ENCODE results near the gene PRR29. TPM values are rescaled to one million over a fixed set of nuclear protein-coding genes. Genes with fewer than 3 reads are reported as not detected.
"Not testable (repeated sequence)": the region's sequence is repeated elsewhere in the genome, so short reads cannot be mapped to it uniquely, and the experiment has no call there.

PRR29 gene
- total RNA-seq, 1 donor from 2014 or later: 0.60 TPM

GRCh38 chr17:63974594-63975192 lies 23.5 kb upstream of the PRR29 start:
- DNase-seq (ENCODE audit: low read depth in 2 of 2): peak; percentile 35 to 61

- DNase-seq (ENCODE audit: low read depth in 2 of 2): no peak
These were observed 22.5 kb upstream of the PRR29 start for GRCh38 chr17:63975541-63976092.

DNA sequence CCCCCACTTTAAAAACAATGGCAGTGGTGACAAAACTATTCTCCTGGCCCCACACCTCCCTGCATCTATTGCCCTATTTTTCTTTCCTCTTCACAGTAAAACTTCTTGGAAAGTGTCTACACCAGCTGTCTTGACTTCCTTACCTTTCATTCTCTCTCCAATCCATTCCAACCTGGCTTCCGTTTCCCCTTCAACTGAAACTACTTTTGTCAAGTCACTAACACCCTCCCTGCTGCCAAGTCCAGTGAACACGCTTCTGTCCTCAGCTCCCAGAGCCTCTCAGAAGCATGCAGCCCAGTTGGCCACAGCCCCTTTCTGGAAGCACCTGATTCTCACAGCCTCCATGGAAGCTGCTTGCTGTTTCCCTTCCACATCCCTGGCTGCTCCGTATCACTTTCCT lies 21.4 kb upstream of the PRR29 start:
- DNase-seq (ENCODE audit: low read depth in 2 of 2): no peak

DNA sequence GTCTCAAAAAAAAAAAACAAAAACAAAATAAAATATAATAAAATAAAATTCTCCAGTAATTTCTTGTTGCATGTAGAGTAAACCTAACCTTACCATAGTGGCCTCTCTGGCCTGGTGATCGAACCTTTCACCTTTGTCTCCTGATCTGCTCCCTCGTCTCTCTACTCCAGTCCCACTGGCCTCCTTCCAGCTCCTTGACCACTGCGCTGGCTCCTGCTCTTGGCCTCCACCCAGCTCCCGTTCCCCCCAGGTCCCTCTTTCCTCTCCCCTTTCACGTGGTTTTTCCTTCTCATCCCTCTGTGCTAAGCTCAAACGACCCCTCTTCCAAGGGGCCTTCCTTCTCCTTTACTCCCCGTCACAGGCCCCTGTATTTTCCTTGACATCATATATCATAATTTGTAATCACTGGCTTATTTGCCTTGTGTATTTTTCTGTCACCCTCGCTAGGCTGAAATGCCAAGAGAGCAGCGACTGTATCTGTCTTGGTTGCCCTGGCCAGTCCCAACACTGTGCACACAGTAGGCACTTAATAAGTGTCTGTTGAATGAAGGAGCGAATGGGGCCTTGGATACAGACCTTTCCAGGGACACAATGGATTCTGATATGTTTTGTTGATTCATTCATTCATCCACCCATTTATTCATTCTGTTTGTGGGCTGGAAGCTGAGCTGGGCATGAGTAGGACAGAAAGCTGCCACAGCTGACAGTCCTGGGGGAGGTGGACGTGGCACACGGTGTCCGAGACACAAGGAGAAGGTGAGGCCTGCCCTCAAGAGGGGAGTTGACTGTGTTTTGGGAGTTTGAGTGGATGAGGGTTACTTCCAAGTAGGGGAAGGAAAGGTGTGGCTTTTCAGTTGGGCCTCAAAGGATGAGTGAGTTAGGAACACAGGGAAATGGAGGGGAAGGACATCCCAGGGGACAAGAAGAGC lies 19.6 kb upstream of the PRR29 start:
- no peak for DNase-seq (ENCODE audit: low read depth in 2 of 2)

- DNase-seq (ENCODE audit: low read depth in 2 of 2): not testable (repeated sequence)
These were observed 15.5 kb upstream of the PRR29 start for GRCh38 chr17:63982641-63983040.

GRCh38 chr17:63983320-63983719 lies 14.8 kb upstream of the PRR29 start:
- no peak for DNase-seq (ENCODE audit: low read depth in 2 of 2)

DNA sequence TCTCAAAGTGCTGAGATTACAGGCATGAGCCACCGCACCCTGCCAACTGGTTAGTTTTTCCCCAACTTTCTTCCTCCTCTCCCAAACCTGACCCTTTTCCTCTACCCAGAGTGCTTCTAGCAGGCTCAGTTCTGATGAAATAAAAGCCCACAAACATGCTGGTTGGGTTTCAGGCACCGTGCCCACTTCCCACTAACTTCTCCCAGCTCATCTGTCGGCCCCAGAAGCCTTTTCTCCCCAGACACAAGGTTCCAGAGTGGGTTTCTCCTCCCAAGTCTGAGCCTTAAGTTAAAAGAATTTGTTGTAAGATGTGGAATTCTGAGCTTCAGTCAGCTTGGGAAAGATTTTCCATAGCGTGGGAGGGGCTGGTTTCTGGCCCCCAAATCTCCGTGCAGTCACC lies 13.9 kb upstream of the PRR29 start:
- no peak for DNase-seq (ENCODE audit: low read depth in 2 of 2)

DNA sequence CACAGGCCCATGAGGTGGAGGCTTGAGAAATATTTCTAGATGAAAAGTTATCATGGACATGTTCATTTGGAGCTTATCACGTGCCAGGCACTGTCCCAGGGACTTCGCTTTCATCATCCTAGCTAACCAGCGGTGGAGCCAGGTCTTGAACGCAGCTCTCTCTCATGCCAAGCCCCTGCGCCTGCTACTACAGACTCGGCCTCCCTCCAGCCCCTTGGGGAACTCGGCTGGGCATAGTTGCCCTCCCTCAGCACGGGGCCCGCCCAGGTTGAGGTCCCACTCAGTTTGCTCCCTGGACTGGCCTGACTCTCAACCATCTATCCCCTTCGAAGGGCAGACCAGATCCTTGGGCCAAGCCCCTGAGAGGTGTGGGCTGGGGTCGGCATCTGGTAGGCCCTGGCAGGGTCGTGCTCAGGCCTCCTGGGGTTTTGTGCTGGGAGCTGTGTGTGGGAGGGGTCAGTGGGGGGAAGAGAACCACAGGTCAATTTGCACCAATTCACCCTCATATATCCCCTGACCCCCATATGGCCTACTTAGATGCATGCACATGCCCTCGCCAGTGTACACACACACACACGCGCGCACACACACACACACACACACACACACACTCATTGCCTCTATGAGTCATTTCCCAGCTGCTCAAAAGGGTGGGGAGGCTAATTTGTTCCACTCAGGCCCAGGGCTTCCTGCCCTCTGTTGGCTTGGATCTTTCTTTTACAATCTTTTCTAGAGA lies 13.3 kb upstream of the PRR29 start:
- peak; percentile 93 to 96 for DNase-seq (ENCODE audit: low read depth in 2 of 2)

GRCh38 chr17:63985387-63986140 lies 12.6 kb upstream of the PRR29 start:
- no peak for DNase-seq (ENCODE audit: low read depth in 2 of 2)

GRCh38 chr17:63986821-63987220 lies 11.3 kb upstream of the PRR29 start:
- DNase-seq (ENCODE audit: low read depth in 2 of 2): peak in 1 of 2 donors; percentile 51

DNA sequence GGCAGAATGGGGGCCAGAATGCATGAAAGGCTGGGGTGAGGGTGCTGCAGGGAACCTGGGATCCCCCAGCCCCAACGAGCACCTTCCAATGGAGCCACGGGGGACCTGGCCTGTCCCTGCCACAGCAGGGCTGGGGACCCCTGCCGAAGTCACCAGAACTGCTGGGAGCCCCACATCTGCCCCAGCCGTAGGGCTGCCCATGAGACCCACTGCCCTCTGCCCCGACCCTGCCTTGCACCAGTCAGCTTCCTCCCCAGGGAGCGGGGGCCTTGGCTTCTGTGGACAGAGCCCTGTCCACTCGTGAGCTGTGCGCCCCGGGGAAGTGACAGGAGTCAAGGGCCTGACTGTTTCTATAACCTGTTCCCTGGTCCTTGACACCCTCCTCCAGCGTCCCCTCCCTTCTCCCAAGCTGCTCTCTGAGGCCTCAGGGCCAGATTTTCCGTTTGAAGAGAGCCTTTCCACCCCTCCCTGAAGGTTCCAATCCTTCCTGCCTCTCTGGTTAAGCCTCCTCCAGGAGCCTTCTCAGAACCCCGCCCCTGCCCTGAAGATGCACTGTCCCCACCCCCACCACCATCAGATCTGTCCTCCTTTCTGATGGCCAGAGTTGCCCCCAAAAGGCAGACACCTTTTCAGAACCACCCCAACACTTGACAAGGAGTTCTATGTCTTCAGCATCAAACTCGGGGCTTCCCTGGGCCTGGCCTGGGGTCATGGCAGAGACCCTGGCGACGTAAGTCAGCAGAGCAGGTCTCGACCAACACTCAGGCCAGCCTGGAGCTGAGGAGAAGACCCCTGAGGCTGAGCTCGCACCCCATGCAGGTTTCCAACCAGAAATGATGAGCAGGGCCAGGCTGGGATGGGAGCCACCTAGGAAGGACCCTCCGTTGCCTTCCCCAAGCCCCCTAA lies 10.7 kb upstream of the PRR29 start:
- DNase-seq (ENCODE audit: low read depth in 2 of 2): no peak

DNA sequence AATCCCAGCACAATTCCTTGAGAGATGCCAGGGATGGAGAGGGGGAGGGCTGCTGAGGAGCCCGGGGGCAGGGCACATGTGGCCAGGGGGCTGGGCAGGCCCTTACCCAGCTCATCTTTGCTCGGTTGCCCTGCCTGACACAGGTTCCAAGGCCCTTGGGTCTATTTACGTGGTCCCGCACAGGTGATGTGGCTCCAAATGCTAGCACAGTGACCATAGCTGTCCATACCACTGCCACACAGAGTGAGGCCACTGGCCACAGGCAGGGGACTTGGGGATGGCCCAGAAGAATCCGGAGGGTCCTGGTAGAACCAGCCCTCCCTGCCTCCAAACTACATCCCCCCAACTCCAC lies 10.0 kb upstream of the PRR29 start:
- no peak for DNase-seq (ENCODE audit: low read depth in 2 of 2)

- DNase-seq (ENCODE audit: low read depth in 2 of 2): no peak
These were observed 9.2 kb upstream of the PRR29 start for GRCh38 chr17:63988741-63989621.

DNA sequence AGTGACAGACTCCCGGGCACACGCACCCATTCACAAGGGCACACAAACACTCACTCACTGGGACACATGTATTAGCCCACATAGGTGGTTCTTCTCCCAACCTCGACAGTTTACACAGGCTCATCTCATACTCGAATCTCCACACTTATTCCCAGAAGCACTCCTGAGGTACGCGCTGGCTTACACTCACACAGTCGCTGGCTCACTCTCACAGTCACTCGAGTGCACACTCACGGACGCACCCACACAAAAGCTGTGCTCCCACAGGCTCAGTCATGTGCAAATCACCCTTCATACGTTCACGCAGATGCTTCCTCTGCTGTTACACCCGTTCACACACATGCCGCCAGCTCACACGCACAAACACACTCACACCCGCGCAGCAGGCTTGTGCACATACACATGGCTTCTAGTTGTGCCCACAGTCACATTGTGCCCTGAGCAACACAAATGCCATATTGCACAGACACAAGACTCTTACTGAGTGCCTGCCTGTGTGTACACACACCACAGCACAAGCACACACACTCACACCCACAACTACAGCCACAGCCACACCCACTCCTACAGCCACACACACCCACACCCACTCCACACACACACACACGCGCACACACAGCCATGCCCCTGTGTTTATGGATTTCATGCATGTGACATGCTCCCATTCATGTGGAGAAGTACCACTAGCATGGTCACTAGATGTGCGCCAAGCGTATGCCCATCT lies 8.4 kb upstream of the PRR29 start:
- DNase-seq (ENCODE audit: low read depth in 2 of 2): no peak

DNA sequence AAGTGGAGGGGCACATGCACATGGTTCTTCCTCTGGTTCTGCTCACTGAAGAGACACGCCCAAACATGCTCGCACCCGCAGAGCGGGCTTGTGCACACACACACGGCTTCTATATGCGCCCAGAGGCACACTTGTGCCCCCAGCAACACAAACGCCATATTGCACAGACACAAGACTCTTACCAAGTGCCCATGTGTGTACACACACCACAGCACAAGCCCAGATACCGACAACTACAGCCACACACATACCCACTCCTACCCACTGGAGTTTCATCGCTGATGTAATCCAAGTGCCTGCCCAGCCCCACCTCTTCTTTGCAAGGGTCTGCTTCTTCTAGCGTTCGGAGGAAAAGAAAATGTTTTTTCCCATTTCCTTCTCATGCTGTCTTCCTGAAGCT lies 6.5 kb upstream of the PRR29 start:
- DNase-seq (ENCODE audit: low read depth in 2 of 2): no peak

- no peak for DNase-seq (ENCODE audit: low read depth in 2 of 2)
These were observed 4.7 kb upstream of the PRR29 start for GRCh38 chr17:63993368-63993985.

GRCh38 chr17:63995626-63996025 lies 2.5 kb upstream of the PRR29 start:
- DNase-seq (ENCODE audit: low read depth in 2 of 2): no peak

Data from lung microvascular endothelial cell (primary cell).